Erythroblast (primary cell): ENCODE results near the gene UBE3C.
"Not testable (repeated sequence)": the region's sequence is repeated elsewhere in the genome, so short reads cannot be mapped to it uniquely, and the experiment has no call there.

Experiments
- DNase-seq, 2 experiments: peaks; one replicate each; lab custom pipeline; 2025; lab: John Stamatoyannopoulos, UW
- GATA1 ChIP-seq: IDR thresholded peaks from 2 replicates; pipeline ENCODE4 v1.6.1; 2011; ENCODE audit warnings: low read depth, mild to moderate bottlenecking, control low read depth, low read length, moderate library complexity
- POLR2A ChIP-seq: IDR thresholded peaks from 2 replicates; pipeline ENCODE4 v1.6.1; 2011; ENCODE audit warnings: mild to moderate bottlenecking, low read length

The UBE3C gene

DNA sequence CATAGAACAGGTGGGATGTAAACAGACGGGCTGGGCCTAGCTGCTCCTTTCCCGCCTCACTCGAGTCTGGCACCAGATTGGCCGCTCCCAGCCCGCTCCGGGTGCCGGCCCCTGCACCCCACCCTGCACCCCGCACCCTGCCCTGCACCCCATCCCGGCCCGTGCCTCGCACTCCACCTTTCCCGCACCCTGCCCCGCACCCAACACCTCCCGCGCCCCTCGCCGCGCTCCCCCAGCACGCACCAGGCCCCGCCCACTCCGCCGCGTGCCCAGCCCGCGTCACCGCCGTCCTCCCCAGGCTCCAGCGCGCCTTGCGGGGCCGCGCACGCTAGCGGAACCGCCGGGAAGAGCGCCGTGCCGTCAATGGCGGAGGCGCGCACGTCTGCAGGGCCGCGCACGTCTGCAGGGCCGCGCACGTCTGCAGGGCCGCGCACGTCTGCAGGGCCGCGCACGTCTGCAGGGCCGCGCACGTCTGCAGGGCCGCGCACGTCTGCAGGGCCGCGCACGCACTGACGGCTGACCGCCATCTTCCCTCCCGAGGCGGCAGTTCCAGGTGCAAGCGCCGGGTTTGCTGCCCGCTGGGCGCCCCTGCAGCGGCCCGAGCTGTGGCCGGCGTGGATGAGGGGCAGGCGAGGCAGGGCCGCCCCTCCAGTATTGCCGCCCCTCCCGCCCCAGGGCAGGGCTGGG, at the start of gene UBE3C:
Gene UBE3C (plus strand): TSS at position 503 of the 687 bp plus-strand sequence. CDS start 347 bp downstream, outside the sequence.
- DNase-seq: peak; percentile 96 to 97
- TF ChIP-seq POLR2A (peak; percentile 53), GATA1 (no peak)

DNA sequence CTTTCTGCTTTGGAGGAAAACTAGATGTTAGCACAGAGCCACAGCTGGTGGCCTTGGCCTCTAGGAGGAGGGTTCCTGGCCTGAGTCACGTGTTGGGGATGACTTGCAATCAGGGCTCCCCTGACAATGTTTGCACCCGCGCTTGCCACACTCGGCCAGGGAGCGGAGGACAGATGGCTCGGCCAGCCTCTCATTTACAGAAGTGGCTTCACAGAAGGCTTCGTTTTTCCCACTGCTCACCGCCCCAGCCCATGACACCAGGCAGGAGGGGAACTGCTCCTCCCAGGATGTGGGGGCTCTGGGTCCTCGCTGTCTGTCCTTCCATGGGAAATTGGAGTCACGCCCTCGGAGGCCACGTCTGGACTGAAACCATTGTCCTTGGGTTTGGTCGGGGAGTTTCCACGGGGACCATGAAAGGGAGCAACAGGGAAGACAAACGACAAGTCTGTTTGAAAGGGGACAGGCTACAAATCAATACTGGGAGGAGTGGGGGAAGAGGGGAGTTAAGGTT, 49.6 kb upstream of the UBE3C start:
- no peak for DNase-seq
- TF ChIP-seq POLR2A (no peak), GATA1 (no peak)

DNA sequence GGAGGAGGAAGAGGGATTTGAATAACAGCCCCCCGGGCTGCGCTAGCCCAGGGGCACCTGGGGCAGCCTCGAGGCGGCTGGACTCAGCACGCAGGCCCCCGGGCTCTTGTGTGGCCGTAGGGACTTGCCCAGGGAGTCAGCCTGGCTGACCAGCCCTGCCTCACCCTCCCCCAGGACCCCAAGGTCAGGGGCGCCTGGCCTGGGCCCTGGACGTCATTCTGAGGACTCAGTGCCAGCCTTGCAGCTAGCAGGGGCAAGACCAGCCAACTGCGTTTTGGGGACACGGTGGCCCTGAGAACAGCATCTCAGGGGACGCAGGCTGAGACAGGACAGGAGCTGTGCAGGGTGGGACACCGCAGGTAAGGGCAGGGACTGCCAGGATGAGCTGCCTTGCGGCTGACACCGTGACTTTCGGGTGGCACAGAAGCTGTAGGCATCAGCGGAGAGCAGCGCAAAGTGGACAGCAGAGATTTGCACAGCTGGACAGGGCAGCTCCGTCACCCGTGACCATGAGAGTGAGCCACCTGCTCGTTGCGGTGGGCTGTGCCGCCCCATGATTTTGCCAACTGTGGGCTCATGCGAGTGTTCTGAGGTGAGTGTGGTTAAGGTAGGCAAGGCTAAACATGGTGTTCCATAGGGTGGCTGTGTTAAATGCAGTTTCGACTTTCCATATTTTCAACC, 48.1 kb upstream of the UBE3C start:
- no peak for DNase-seq
- no peak for TF ChIP-seq POLR2A
- TF ChIP-seq GATA1: no peak

DNA sequence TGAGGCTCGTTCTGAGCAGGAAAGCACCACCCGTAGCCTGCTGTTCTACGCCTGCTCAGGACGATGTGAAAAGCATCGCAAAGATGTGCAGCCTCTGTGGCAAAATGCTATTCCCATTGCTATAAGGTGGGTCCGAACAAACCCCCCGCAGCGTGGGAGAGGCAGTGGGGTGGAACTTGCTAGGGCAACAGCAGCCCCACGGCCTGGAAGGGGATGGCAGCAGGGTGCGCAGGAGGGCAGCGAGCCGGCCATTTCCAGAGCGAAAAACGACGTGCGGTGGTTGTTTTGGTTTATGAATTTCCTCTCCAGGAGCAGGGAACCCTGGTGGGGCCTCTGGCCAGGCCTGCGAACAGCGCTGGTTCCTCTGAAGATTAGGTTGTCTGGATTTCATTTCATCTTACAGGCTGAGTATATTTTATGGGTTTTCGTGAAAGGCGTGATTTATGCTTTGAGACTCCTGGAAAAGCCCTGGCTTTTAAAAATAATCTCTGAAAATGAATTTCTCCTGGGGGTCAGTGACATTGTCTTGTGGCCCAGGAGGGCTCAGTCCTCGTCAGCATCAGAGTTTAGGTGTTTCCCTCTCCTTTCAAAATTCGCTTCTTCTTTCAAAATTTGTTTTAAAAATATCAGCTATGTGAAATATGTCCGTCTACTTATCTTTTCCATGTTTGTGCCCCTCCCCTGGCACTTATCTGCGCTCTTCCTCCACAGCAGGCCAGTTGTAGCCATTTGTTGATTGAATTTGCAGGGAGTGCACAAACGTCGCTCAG, 42.3 kb upstream of the UBE3C start:
- no peak for DNase-seq
- TF ChIP-seq POLR2A: no peak
- TF ChIP-seq GATA1: no peak

DNA sequence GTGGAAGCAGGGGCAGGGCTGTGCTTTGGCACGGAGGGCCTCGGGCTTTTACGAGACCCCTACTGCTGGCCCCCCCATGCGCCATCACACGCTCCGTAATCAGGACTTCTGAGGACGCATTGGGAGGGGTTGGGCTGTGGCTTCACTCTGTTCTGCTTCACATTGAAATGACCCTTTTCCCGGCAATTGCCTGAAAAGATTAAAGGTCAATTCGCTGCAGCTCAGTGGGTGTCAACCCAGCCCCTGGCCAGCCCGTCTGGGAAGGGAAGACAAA, 41.7 kb upstream of the UBE3C start:
- no peak for DNase-seq
- TF ChIP-seq GATA1 (no peak), POLR2A (no peak)

DNA sequence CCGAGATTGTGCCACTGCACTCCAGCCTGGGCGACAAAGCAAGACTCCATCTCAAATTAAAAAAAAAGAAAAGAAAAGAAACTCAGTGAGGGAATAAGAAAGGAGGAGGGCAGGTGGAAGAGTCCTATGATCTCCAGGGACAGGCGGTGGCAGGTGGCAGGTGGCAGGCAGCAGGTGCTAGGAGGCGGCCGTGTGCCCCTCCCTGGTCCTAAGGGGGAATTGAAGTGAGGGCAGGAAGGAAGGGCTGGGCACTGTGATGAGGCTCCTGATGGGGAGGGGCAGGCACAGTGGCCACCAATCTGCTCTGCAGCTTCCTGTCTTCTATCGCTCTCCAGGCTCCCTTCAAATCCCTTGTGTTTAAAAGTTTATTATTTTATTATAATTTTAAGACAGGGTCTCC, 41.2 kb upstream of the UBE3C start:
- TF ChIP-seq POLR2A (no peak), GATA1 (no peak)
- DNase-seq: no peak

DNA sequence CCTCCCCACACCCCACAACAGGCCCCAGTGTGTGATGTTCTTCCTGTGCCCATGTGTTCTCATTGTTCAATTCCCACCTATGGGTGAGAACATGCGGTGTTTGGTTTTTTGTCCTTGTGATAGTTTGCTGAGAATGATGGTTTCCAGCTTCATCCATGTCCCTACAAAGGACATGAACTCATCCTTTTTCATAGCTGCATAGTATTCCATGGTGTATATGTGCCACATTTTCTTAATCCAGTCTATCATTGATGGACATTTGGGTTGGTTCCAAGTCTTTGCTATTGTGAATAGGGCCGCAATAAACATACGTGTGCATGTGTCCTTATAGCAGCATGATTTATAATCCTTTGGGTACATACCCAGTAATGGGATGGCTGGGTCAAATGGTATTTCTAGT, 38.7 kb upstream of the UBE3C start:
- not testable (repeated sequence) for DNase-seq

DNA sequence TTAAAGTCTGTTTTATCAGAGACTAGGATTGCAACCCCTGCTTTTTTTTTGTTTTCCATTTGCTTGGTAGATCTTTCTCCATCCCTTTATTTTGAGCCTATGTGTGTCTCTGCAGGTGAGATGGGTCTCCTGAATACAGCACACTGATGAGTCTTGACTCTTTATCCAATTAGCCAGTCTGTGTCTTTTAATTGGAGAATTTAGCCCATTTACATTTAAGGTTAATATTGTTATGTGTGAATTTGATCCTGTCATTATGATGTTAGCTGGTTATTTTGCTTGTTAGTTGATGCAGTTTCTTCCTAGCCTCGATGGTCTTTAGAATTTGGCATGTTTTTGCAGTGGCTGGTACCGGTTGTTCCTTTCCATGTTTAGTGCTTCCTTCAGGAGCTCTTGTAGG, 35.1 kb upstream of the UBE3C start:
- not testable (repeated sequence) for DNase-seq

- TF ChIP-seq POLR2A (no peak), GATA1 (no peak)
- DNase-seq: no peak
Observed at GRCh38 chr7:157111311-157111710, 27.4 kb upstream of the UBE3C start.

DNA sequence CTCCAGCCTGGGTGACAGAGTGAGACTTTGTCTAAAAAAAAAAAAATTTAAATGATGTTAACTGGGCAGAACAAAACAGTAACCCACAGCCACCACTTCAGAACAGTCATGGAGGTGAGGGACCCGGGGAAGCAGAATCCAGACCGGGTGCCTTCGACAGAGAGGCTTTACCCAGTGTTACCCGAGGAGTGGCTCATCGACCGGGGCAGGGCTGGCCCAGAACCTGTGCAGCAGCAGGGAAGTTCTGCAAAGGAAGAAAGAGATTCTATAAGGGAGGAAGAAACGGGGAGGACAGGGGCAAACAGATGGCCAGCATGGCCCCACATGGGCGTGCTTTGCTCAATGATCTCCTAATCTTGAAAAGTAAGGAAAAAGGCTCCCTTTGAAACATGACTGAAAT, 26.0 kb upstream of the UBE3C start:
- DNase-seq: no peak
- no peak for TF ChIP-seq POLR2A
- TF ChIP-seq GATA1: no peak

GRCh38 chr7:157113607-157114006, 25.1 kb upstream of the UBE3C start:
- TF ChIP-seq POLR2A (no peak), GATA1 (no peak)
- no peak for DNase-seq

DNA sequence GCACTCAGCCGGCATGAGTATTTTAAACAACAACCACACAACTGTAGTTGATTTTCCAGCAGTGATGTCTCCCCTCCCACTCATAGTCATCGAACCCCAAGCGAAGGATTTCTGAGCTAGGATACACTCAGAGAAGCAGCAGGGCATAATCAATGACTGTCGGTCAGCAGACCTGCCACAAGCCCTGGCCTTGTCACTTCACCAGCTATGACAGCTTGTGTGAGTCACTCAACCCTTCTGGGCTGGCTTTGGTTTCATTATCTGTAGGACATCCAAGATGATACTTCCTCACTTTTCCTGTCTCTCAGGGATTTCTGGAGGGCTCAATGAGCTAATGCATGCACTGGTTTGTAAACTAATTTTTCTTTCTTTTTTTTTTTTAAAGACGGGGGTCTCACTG, 22.0 kb upstream of the UBE3C start:
- DNase-seq: no peak
- TF ChIP-seq GATA1 (no peak), POLR2A (no peak)

GRCh38 chr7:157117796-157118195, 20.9 kb upstream of the UBE3C start:
- DNase-seq: no peak
- TF ChIP-seq GATA1: no peak
- TF ChIP-seq POLR2A: no peak

GRCh38 chr7:157120181-157120580, 18.5 kb upstream of the UBE3C start:
- DNase-seq: no peak
- no peak for TF ChIP-seq GATA1
- no peak for TF ChIP-seq POLR2A
